Mesenchymal stem cell (in vitro differentiated cells and primary cell): Measurements from ENCODE around the gene POU3F2.

Experiments
- DNase-seq: peaks from one replicate; pipeline ENCODE4 v3.0.0-alpha.2; 2013
- H2AFZ ChIP-seq: one replicate; pipeline ENCODE4 v1.6.1; 2013; ENCODE audit warnings: low read depth, mild to moderate bottlenecking, control low read depth, inconsistent platforms, low read length, moderate library complexity
- H2AK5ac ChIP-seq: 2 replicates; pipeline ENCODE4 v1.6.1; 2013; ENCODE audit warnings: low read length, moderate library complexity, mild to moderate bottlenecking, inconsistent platforms; ENCODE audit not compliant: severe bottlenecking
- H2BK120ac ChIP-seq: one replicate; pipeline ENCODE4 v1.6.1; 2013; ENCODE audit warnings: low read depth, mild to moderate bottlenecking, inconsistent platforms, low read length, moderate library complexity
- H2BK12ac ChIP-seq, 2 experiments: one replicate each; pipeline ENCODE4 v1.6.1; 2013; ENCODE audit warnings: inconsistent platforms in 2 of 2, low read length in 2 of 2, mild to moderate bottlenecking in 2 of 2, moderate library complexity in 2 of 2, control low read depth in 1 of 2
- H2BK15ac ChIP-seq: one replicate; pipeline ENCODE4 v1.6.1; 2013; ENCODE audit warnings: mild to moderate bottlenecking, low read depth, inconsistent platforms; ENCODE audit not compliant: poor library complexity, severe bottlenecking
- H2BK5ac ChIP-seq: 2 replicates; pipeline ENCODE4 v1.6.1; 2013; ENCODE audit warnings: low read depth, mild to moderate bottlenecking, low read length, control low read depth, inconsistent platforms; ENCODE audit not compliant: poor library complexity, severe bottlenecking
- H3K14ac ChIP-seq, 2 experiments: one replicate each; pipeline ENCODE4 v1.6.1; 2013; ENCODE audit warnings: inconsistent platforms in 2 of 2, low read length in 2 of 2, control low read depth in 1 of 2, mild to moderate bottlenecking in 1 of 2, moderate library complexity in 1 of 2
- H3K18ac ChIP-seq, 2 experiments: one replicate each; pipeline ENCODE4 v1.6.1; 2013; ENCODE audit warnings: inconsistent platforms in 2 of 2, low read length in 2 of 2, control low read depth in 1 of 2, low read depth in 1 of 2, mild to moderate bottlenecking in 1 of 2
- H3K23ac ChIP-seq, 2 experiments: one replicate each; pipeline ENCODE4 v1.6.1; 2013; ENCODE audit warnings: inconsistent platforms in 2 of 2, low read length in 2 of 2, mild to moderate bottlenecking in 2 of 2, moderate library complexity in 2 of 2, control low read depth in 1 of 2
- H3K27ac ChIP-seq: 2 replicates; pipeline ENCODE4 v1.5.1; 2013; ENCODE audit warnings: mild to moderate bottlenecking, moderate library complexity, low read length, control low read depth, inconsistent platforms; ENCODE audit not compliant: poor library complexity, severe bottlenecking
- H3K27me3 ChIP-seq, 2 experiments: 2 replicates each; pipeline versions ENCODE4 v1.6.1 to v1.7.0; 2013; ENCODE audit warnings: low read length in 2 of 2, mild to moderate bottlenecking in 2 of 2, moderate library complexity in 2 of 2, control low read depth in 1 of 2, inconsistent platforms in 1 of 2; ENCODE audit not compliant: control insufficient read depth in 1 of 2, insufficient read depth in 1 of 2
- H3K36me3 ChIP-seq, 2 experiments: 2 replicates each; pipeline versions ENCODE4 v1.6.1 to v1.7.0; 2013; ENCODE audit warnings: low read length in 2 of 2, control low read depth in 1 of 2, inconsistent platforms in 1 of 2, low read depth in 1 of 2, mild to moderate bottlenecking in 1 of 2; ENCODE audit not compliant: insufficient read depth in 2 of 2, control insufficient read depth in 1 of 2
- H3K4ac ChIP-seq, 2 experiments: one replicate each; pipeline ENCODE4 v1.6.1; 2013; ENCODE audit warnings: inconsistent platforms in 2 of 2, low read length in 2 of 2, mild to moderate bottlenecking in 2 of 2, moderate library complexity in 2 of 2, control low read depth in 1 of 2, low read depth in 1 of 2
- H3K4me1 ChIP-seq: 2 replicates; pipeline ENCODE4 v1.6.1; 2013; ENCODE audit warnings: low read depth, low read length, control low read depth; ENCODE audit not compliant: control insufficient read depth, insufficient read depth
- H3K4me2 ChIP-seq: 2 replicates; pipeline ENCODE4 v1.6.1; 2013; ENCODE audit warnings: low read length, mild to moderate bottlenecking, inconsistent platforms; ENCODE audit not compliant: poor library complexity, severe bottlenecking
- H3K4me3 ChIP-seq, 2 experiments: 2 replicates each; pipeline versions ENCODE4 v1.5.1 to v1.7.0; 2013; ENCODE audit warnings: low read length in 2 of 2, mild to moderate bottlenecking in 2 of 2, control low read depth in 1 of 2, low read depth in 1 of 2; ENCODE audit not compliant: insufficient read depth in 1 of 2
- H3K79me1 ChIP-seq: replicated peaks from 2 replicates; pipeline ENCODE4 v1.6.1; 2013; ENCODE audit warnings: mild to moderate bottlenecking, control low read depth, low read length, inconsistent platforms; ENCODE audit not compliant: poor library complexity, severe bottlenecking
- H3K9ac ChIP-seq: 2 replicates; pipeline ENCODE4 v1.7.0; 2013; ENCODE audit warnings: mild to moderate bottlenecking, low read length, moderate library complexity
- H3K9me3 ChIP-seq: 2 replicates; pipeline ENCODE4 v1.7.0; 2013; ENCODE audit warnings: mild to moderate bottlenecking, low read length; ENCODE audit not compliant: control insufficient read depth
- H4K8ac ChIP-seq: one replicate; pipeline ENCODE4 v1.6.1; 2013; ENCODE audit warnings: inconsistent platforms, mild to moderate bottlenecking, low read length, moderate library complexity
- H4K91ac ChIP-seq: one replicate; pipeline ENCODE4 v1.6.1; 2013; ENCODE audit warnings: mild to moderate bottlenecking, low read length, inconsistent platforms
- WGBS: methylation state at CpG from one replicate; pipeline ENCODE4 v1.1.7; 2013; ENCODE audit warnings: mixed read lengths; 5-methylcytosine and 5-hydroxymethylcytosine counted together

POU3F2 gene

GRCh38 chr6:98843271-98844243 lies 9.2 kb downstream of the POU3F2 start:
- Histone ChIP-seq H3K14ac (no peak overlapping the region), H2BK5ac (no peak overlapping the region), H3K4me2 (peak overlapping the region; percentile 42), H3K9ac (no peak overlapping the region), H2BK15ac (no peak overlapping the region), H2AFZ (no peak overlapping the region), H4K91ac (no peak overlapping the region), H2AK5ac (no peak overlapping the region), H3K4me3 (no peak overlapping the region), H2BK120ac (no peak overlapping the region), H3K4me1 (peaks cover 21% of the 10 kb centered on the region), H3K18ac (no peak overlapping the region), H4K8ac (peak overlapping the region; percentile 10), H3K36me3 (no peaks in the 10 kb centered on the region), H2BK12ac (no peak overlapping the region), H3K79me1 (no peaks in the 10 kb centered on the region), H3K27me3 (peaks cover 75 to 98% of the 10 kb centered on the region in 2 experiments), H3K4ac (no peak overlapping the region), H3K23ac (peak overlapping the region; percentile 20 to 24), H3K9me3 (no peaks in the 10 kb centered on the region), H3K27ac (no peak overlapping the region)
- no peak for DNase-seq
- 3% methylated on average over 37 of the region's 53 CpGs for WGBS

- H3K18ac ChIP-seq, result no peak overlapping the region
- peaks cover 68 to 96% of the 10 kb centered on the region in 2 experiments for H3K27me3 ChIP-seq
- H2AFZ ChIP-seq, result no peak overlapping the region
- DNase-seq, result no peak
- peak overlapping the region in 1 of 2 experiments; percentile 52 for H3K23ac ChIP-seq
- H4K91ac ChIP-seq, result no peak overlapping the region
- H2BK5ac ChIP-seq, result no peak overlapping the region
- no peak overlapping the region for H2AK5ac ChIP-seq
- H3K9ac ChIP-seq, result no peak overlapping the region
- no peak overlapping the region for H3K4ac ChIP-seq
- peak overlapping the region; percentile 88 for H3K4me2 ChIP-seq
- H3K4me1 ChIP-seq, result peaks cover 21% of the 10 kb centered on the region
- no peak overlapping the region for H2BK12ac ChIP-seq
- no peak overlapping the region for H4K8ac ChIP-seq
- WGBS, result 4% methylated on average over 44 of the region's 51 CpGs
- no peak overlapping the region for H2BK120ac ChIP-seq
- no peak overlapping the region for H3K14ac ChIP-seq
- H3K36me3 ChIP-seq, result no peaks in the 10 kb centered on the region
- no peak overlapping the region for H2BK15ac ChIP-seq
- no peaks in the 10 kb centered on the region for H3K9me3 ChIP-seq
- H3K79me1 ChIP-seq, result no peaks in the 10 kb centered on the region
- H3K27ac ChIP-seq, result no peak overlapping the region
- peak overlapping the region in 1 of 2 experiments; percentile 46 for H3K4me3 ChIP-seq
These were observed 10.2 kb downstream of the POU3F2 start for GRCh38 chr6:98844244-98845210.

GRCh38 chr6:98845211-98846020 lies 11.0 kb downstream of the POU3F2 start:
- Histone ChIP-seq H3K9ac (no peak overlapping the region), H2BK120ac (no peak overlapping the region), H3K4me3 (peak overlapping the region in 1 of 2 experiments; percentile 59), H3K4me1 (peaks cover 21% of the 10 kb centered on the region), H3K4ac (no peak overlapping the region), H3K27ac (no peak overlapping the region), H2BK12ac (no peak overlapping the region), H2BK5ac (no peak overlapping the region), H3K18ac (no peak overlapping the region), H3K36me3 (no peaks in the 10 kb centered on the region), H3K4me2 (peak overlapping the region; percentile 88), H4K91ac (no peak overlapping the region), H2AK5ac (no peak overlapping the region), H3K23ac (no peak overlapping the region), H3K27me3 (peaks cover 60 to 93% of the 10 kb centered on the region in 2 experiments), H4K8ac (no peak overlapping the region), H2AFZ (no peak overlapping the region), H3K9me3 (no peaks in the 10 kb centered on the region), H3K79me1 (no peaks in the 10 kb centered on the region), H3K14ac (no peak overlapping the region), H2BK15ac (no peak overlapping the region)
- DNase-seq, result peak; percentile 75
- WGBS, result under 1% methylated on average over 42 of the region's 50 CpGs
